LHCN-M2 (cell line): ENCODE data around the gene SNTG2. TPM values are rescaled to one million over a fixed set of nuclear protein-coding genes. Genes with fewer than 3 reads are reported as not detected.
"Not testable (repeated sequence)": the region's sequence is repeated elsewhere in the genome, so short reads cannot be mapped to it uniquely, and the experiment has no call there.

Experiments
- DNase-seq: peaks from one replicate; pipeline ENCODE4 v3.0.0-alpha.2; 2012; ENCODE audit warnings: low read depth
- total RNA-seq: library from RNA; depleted of rRNA; stranded (reverse); fragments of >200 nt; gene quantifications from 2 replicates; pipeline ENCODE4 v1.2.3, GENCODE V29; 2014

Gene SNTG2
- total RNA-seq, 1 experiment from 2014 or later: not detected

GRCh38 chr2:1088940-1089339 is 138.3 kb downstream of the SNTG2 start:
- DNase-seq: no peak

- DNase-seq: no peak
Observed at GRCh38 chr2:1091895-1092585, 141.4 kb downstream of the SNTG2 start.

GRCh38 chr2:1093668-1094067 is 143.0 kb downstream of the SNTG2 start:
- DNase-seq: not testable (repeated sequence)

GRCh38 chr2:1097101-1097500 is 146.5 kb downstream of the SNTG2 start:
- DNase-seq: no peak

GRCh38 chr2:1099418-1099817 is 148.8 kb downstream of the SNTG2 start:
- no peak for DNase-seq

- DNase-seq: no peak
Observed at GRCh38 chr2:1101011-1101782, 150.5 kb downstream of the SNTG2 start.

GRCh38 chr2:1101982-1102590 is 151.4 kb downstream of the SNTG2 start:
- no peak for DNase-seq

GRCh38 chr2:1104364-1104763 is 153.7 kb downstream of the SNTG2 start:
- no peak for DNase-seq

- not testable (repeated sequence) for DNase-seq
Observed at GRCh38 chr2:1106344-1106743, 155.7 kb downstream of the SNTG2 start.

GRCh38 chr2:1115843-1116539 is 165.3 kb downstream of the SNTG2 start:
- DNase-seq: no peak

GRCh38 chr2:1117569-1117968 is 166.9 kb downstream of the SNTG2 start:
- DNase-seq: no peak

GRCh38 chr2:1125217-1125616 is 174.6 kb downstream of the SNTG2 start:
- DNase-seq: no peak

GRCh38 chr2:1125633-1126370 is 175.2 kb downstream of the SNTG2 start:
- no peak for DNase-seq

GRCh38 chr2:1129982-1130381 is 179.3 kb downstream of the SNTG2 start:
- DNase-seq: no peak

GRCh38 chr2:1130922-1131321 is 180.3 kb downstream of the SNTG2 start:
- DNase-seq: no peak

GRCh38 chr2:1132328-1132969 is 181.8 kb downstream of the SNTG2 start:
- DNase-seq: no peak

- not testable (repeated sequence) for DNase-seq
Observed at GRCh38 chr2:1133896-1134295, 183.2 kb downstream of the SNTG2 start.

- no peak for DNase-seq
Observed at GRCh38 chr2:1134629-1135028, 184.0 kb downstream of the SNTG2 start.

- DNase-seq: peak; percentile 8
Observed at GRCh38 chr2:1136067-1136466, 185.4 kb downstream of the SNTG2 start.

GRCh38 chr2:1136846-1137245 is 186.2 kb downstream of the SNTG2 start:
- DNase-seq: no peak

- DNase-seq: no peak
Observed at GRCh38 chr2:1137264-1137663, 186.6 kb downstream of the SNTG2 start.
